Measurements from ENCODE around the gene CDC73.
"Not testable (repeated sequence)": the region's sequence is repeated elsewhere in the genome, so short reads cannot be mapped to it uniquely, and the experiment has no call there.

CDC73 gene

GRCh38 chr1:193111641-193112090 is 10.2 kb upstream of the CDC73 start:
- FAIRE-seq (no peak), DNase-seq (ENCODE audit: insufficient read length, low spot score) (no peak)
- TF ChIP-seq CTCF (IDR thresholded peaks at IDR 0.05; ENCODE audit: insufficient read depth, missing control alignments), result no peak

GRCh38 chr1:193113258-193113991 is 8.4 kb upstream of the CDC73 start:
- TF ChIP-seq CTCF (IDR thresholded peaks at IDR 0.05; ENCODE audit: insufficient read depth, missing control alignments), result no peak
- no peak for DNase-seq (ENCODE audit: insufficient read length, low spot score)
- FAIRE-seq, result no peak

- DNase-seq (ENCODE audit: insufficient read length, low spot score), result no peak
- TF ChIP-seq CTCF (IDR thresholded peaks at IDR 0.05; ENCODE audit: insufficient read depth, missing control alignments), result no peak
- FAIRE-seq, result no peak
Measured at GRCh38 chr1:193113992-193114332, 7.9 kb upstream of the CDC73 start.

DNA sequence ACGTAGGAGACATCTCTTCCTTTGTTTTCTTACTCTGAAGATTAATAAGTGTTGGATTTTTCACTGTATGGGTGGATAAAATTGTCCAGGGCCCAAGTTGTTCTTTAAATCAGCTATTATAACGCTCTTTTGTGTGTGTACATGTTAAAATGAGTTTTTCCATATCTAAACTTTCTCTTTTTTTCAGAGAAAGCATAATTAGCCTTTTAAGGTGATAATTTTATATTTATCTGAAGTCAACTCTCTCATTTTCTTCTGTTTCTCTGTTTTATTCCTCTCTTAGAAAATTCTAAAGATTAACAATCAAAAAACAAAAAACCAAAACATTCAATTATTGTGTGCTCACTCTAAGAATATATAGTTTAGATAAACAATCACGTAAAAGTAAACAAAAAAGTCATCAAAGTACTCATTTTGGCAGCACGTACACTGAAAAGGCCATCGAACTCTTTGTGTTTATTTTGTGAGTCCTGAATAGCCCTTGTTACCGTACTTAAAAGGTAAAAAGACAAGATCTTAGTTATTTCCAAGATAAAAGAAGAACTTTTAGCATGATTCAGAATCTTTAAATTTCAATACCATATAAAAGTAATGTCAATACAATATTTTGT is 7.2 kb upstream of the CDC73 start:
- FAIRE-seq (peak; percentile 16), DNase-seq (ENCODE audit: insufficient read length, low spot score) (no peak)
- TF ChIP-seq CTCF (IDR thresholded peaks at IDR 0.05; ENCODE audit: insufficient read depth, missing control alignments), result no peak

DNA sequence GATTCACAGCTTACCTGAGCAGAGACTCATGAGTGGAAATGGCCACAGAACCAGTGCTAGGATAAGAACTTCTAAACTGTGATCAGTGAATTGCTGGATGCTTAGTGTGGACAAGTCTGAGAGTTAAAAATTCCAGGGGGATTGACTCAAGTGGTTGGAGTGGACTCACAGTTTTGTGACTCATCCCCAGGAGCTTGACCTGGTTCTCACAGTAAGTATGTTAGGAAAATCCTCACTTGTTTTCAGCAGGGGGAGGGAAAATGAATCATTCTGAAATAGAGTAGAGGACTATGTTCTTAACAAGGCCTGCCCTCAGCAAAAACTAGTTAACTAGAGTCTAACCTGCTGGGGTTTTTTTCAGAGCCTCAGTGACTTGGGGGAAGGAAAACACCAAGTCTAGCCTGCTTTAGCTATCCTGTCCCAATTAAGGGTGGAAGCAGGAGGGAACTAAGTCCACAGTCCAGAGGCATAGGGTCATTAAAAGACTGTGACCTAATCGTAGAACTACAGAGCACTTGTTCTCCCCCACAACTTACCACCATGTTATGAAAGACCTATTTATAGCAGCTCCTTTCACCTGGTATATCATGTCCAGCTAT is 6.1 kb upstream of the CDC73 start:
- DNase-seq (ENCODE audit: insufficient read length, low spot score) (no peak), FAIRE-seq (no peak)
- TF ChIP-seq CTCF (IDR thresholded peaks at IDR 0.05; ENCODE audit: insufficient read depth, missing control alignments), result no peak

- not testable (repeated sequence) for DNase-seq (ENCODE audit: insufficient read length, low spot score); FAIRE-seq
Measured at GRCh38 chr1:193117167-193117566, 4.7 kb upstream of the CDC73 start.

DNA sequence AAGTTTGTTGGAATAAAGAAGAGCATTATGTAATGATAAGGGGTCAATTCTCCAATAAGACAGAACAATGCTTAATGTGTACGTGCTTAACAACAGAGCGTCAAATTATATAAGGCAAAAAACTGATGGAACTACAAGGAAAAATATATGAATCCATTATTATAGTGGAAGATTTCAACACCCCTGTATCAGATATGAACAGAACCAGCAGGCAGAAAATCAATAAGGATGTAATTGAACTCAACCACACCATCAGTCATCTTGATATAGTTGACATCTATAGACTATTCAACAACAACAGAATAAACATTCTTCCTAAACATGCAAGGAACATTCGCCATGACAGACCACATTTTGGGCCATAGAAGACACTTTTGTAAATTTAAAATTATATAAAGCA is 3.6 kb upstream of the CDC73 start:
- FAIRE-seq, result peak; percentile 25
- no peak for TF ChIP-seq CTCF (IDR thresholded peaks at IDR 0.05; ENCODE audit: insufficient read depth, missing control alignments)
- DNase-seq (ENCODE audit: insufficient read length, low spot score), result no peak

Data from D721Med (cell line).